GM12873 (cell line): ENCODE measurements around the gene CADM1.

ENCODE experiments used
- CTCF ChIP-seq: IDR thresholded peaks from 2 replicates; pipeline ENCODE4 v1.5.1; 2012; ENCODE audit warnings: low read depth, mild to moderate bottlenecking, moderate library complexity, low read length, control low read depth; ENCODE audit not compliant: insufficient read depth; ENCODE audit errors: missing control alignments

Gene CADM1

GRCh38 chr11:115313224-115313838 is 190.9 kb downstream of the CADM1 start:
- TF ChIP-seq CTCF, result no peak

- TF ChIP-seq CTCF, result no peak
Observed at GRCh38 chr11:115311949-115312348, 192.3 kb downstream of the CADM1 start.

GRCh38 chr11:115306689-115307088 is 197.5 kb downstream of the CADM1 start:
- no peak for TF ChIP-seq CTCF

- TF ChIP-seq CTCF, result no peak
Observed at GRCh38 chr11:115304774-115305472, 199.3 kb downstream of the CADM1 start.

GRCh38 chr11:115303929-115304531 is 200.2 kb downstream of the CADM1 start:
- no peak for TF ChIP-seq CTCF

- no peak for TF ChIP-seq CTCF
Observed at GRCh38 chr11:115302946-115303703, 201.1 kb downstream of the CADM1 start.
